Activated B cell treated with CpG ODN at 0.5 μM for 24 hours (primary cell): ENCODE measurements around the gene GLUD1. TPM values are rescaled to one million over a fixed set of nuclear protein-coding genes. Genes with fewer than 3 reads are reported as not detected.
A peak's percentile ranks its signal among the peaks of the same experiment; 100 is the strongest.

Experiments
- ATAC-seq: fragments of 200-7000 bp; cut with Tn5 transposase; one replicate; pipeline ENCODE4 v1.10.0; 2021; ENCODE audit warnings: low read depth, mild to moderate bottlenecking, moderate library complexity
- CTCF ChIA-PET: fragments of 350-600 bp; sonication (Branson Sonifier 250); formaldehyde crosslinking; loops from one replicate; lab custom pipeline; 2021; ENCODE audit warnings: antibody characterized with exemption; lab: Charles Lee
- POLR2A ChIA-PET: fragments of 350-600 bp; sonication (Branson Sonifier 250); formaldehyde crosslinking; loops from one replicate; lab custom pipeline; 2021; ENCODE audit warnings: antibody characterized with exemption; lab: Charles Lee
- DNase-seq: peaks from one replicate; pipeline ENCODE4 v3.0.0; 2022
- H3K27ac Mint-ChIP-seq: one replicate; pipeline ENCODE4 v1.8.0; 2020; ENCODE audit warnings: mixed read lengths
- H3K27me3 Mint-ChIP-seq: one replicate; pipeline ENCODE4 v1.8.0; 2021; ENCODE audit warnings: mixed read lengths
- H3K36me3 Mint-ChIP-seq: one replicate; pipeline ENCODE4 v1.8.0; 2021; ENCODE audit warnings: low read depth, mixed read lengths
- H3K4me1 Mint-ChIP-seq: one replicate; pipeline ENCODE4 v1.8.0; 2021; ENCODE audit warnings: mixed read lengths
- H3K4me3 Mint-ChIP-seq: one replicate; pipeline ENCODE4 v1.8.0; 2020; ENCODE audit warnings: mild to moderate bottlenecking, mixed read lengths
- H3K9me3 Mint-ChIP-seq: one replicate; pipeline ENCODE4 v1.8.0; 2020; ENCODE audit warnings: mixed read lengths
- intact Hi-C: fragments of 100-400 bp; cut with micrococcal nuclease; formaldehyde crosslinking; loops from one replicate; pipeline ENCODE4 v1.15.1; 2024
- total RNA-seq: library from RNA; stranded (reverse); gene quantifications from 2 replicates; pipeline ENCODE4 v1.2.3, GENCODE V29; 2022
- TF ChIP-seq, protein P1 (sequence below): fragments of 200-600 bp; IDR thresholded peaks from one replicate; pipeline ENCODE4 v1.8.0; 2022; ENCODE audit warnings: antibody characterized with exemption, mild to moderate bottlenecking

GLUD1 gene
- total RNA-seq, 1 donor from 2014 or later = 98.4 TPM

DNA sequence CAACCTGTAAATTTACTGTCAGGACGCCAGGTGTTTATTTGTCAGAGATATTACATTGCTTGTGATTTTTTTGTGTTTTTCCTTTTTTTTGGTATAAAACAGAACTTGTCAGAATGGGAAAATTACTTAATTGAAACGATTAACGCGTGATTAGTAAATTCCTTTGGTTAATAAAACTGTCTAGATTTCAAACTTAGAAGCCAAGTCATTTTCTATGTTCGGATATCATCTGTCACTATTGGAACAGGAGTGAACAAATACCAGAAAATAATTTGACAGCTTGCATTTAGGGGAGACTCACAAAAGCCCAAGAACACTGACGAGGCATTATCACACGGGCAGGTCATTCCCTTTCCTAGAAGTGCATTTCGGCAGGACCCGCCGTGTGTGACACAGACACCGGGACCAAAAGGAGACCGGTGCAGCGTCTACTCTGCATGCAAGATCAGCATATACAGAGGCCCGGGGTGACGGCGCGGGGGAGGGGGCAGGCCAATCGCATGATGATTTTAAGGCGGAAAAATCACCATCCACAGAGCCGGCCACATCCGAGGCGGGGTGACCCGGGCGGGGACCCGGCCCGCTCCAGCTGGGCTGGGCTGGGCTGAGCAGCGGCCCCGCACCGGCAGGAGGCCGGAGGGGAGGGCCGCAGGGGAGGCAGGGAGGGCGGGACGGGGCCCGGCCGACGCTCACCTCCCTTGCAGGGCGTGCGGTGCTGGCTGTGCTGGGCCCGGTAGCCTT lies 841 bp downstream of the GLUD1 start:
- Mint-ChIP-seq H3K27me3 (no peaks in the 10 kb centered on the region), H3K4me1 (peaks cover 48% of the 10 kb centered on the region), H3K4me3 (peak overlapping the region; percentile 92), H3K9me3 (no peaks in the 10 kb centered on the region), H3K27ac (peak overlapping the region; percentile 91), H3K36me3 (peaks cover 21% of the 10 kb centered on the region)
- TF ChIP-seq, protein P1, sequence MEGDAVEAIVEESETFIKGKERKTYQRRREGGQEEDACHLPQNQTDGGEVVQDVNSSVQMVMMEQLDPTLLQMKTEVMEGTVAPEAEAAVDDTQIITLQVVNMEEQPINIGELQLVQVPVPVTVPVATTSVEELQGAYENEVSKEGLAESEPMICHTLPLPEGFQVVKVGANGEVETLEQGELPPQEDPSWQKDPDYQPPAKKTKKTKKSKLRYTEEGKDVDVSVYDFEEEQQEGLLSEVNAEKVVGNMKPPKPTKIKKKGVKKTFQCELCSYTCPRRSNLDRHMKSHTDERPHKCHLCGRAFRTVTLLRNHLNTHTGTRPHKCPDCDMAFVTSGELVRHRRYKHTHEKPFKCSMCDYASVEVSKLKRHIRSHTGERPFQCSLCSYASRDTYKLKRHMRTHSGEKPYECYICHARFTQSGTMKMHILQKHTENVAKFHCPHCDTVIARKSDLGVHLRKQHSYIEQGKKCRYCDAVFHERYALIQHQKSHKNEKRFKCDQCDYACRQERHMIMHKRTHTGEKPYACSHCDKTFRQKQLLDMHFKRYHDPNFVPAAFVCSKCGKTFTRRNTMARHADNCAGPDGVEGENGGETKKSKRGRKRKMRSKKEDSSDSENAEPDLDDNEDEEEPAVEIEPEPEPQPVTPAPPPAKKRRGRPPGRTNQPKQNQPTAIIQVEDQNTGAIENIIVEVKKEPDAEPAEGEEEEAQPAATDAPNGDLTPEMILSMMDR = no peak
- DNase-seq (peak; percentile 57), ATAC-seq (peak; percentile 11)
- POLR2A ChIA-PET = interaction anchor here (1.2 to 3.2 kb wide), 4 partner anchors 123 to 382 kb away, joined by 3 to 23 read pairs (median 6); no protein-coding TSS in a partner anchor
- CTCF ChIA-PET = no interaction called here
- intact Hi-C loops = loop anchor here (1.0 to 10.0 kb wide), 4 partner anchors 10 to 681 kb away; partner anchors contain the start of gene WAPL

- Mint-ChIP-seq H3K4me1 (peaks cover 52% of the 10 kb centered on the region), H3K27me3 (no peaks in the 10 kb centered on the region), H3K27ac (peak overlapping the region; percentile 82), H3K4me3 (peak overlapping the region; percentile 92), H3K9me3 (no peaks in the 10 kb centered on the region), H3K36me3 (peaks cover 24% of the 10 kb centered on the region)
- intact Hi-C loops = loop anchor here (10.0 kb wide), 2 partner anchors 92 to 568 kb away; partner anchors contain the start of gene WAPL
- ATAC-seq = no peak
- ChIA-PET CTCF (no interaction called here), POLR2A (interaction anchor here (0.6 to 3.2 kb wide), 3 partner anchors 55 to 128 kb away, joined by 3 to 23 read pairs (median 5); no protein-coding TSS in a partner anchor)
- TF ChIP-seq, protein P1 = no peak
- no peak for DNase-seq
These were observed 1.6 kb downstream of the GLUD1 start for GRCh38 chr10:87092861-87093631.

GRCh38 chr10:87092376-87092860 lies 2.2 kb downstream of the GLUD1 start:
- peak overlapping the region; percentile 92 for H3K4me3 Mint-ChIP-seq
- ATAC-seq = no peak
- peak overlapping the region; percentile 55 for H3K27ac Mint-ChIP-seq
- POLR2A ChIA-PET = no interaction called here
- TF ChIP-seq, protein P1 = no peak
- peaks cover 26% of the 10 kb centered on the region for H3K36me3 Mint-ChIP-seq
- DNase-seq = no peak
- CTCF ChIA-PET = no interaction called here
- peaks cover 56% of the 10 kb centered on the region for H3K4me1 Mint-ChIP-seq
- H3K27me3 Mint-ChIP-seq = no peaks in the 10 kb centered on the region
- no peaks in the 10 kb centered on the region for H3K9me3 Mint-ChIP-seq
- intact Hi-C loops = loop anchor here (10.0 kb wide), 2 partner anchors 92 to 568 kb away; partner anchors contain the start of gene WAPL

GRCh38 chr10:87090779-87091178 lies 3.9 kb downstream of the GLUD1 start:
- POLR2A ChIA-PET = no interaction called here
- no peak for ATAC-seq
- H3K27ac Mint-ChIP-seq = no peak overlapping the region

More at GRCh38 chr10:87090779-87091178, 3.9 kb downstream of the GLUD1 start:
- Mint-ChIP-seq H3K4me1 (peaks cover 65% of the 10 kb centered on the region), H3K4me3 (no peak overlapping the region), H3K9me3 (no peaks in the 10 kb centered on the region), H3K36me3 (peaks cover 36% of the 10 kb centered on the region), H3K27me3 (no peaks in the 10 kb centered on the region)
- TF ChIP-seq, protein P1 = no peak
- DNase-seq = no peak
- intact Hi-C loops = loop anchor here (10.0 kb wide), 2 partner anchors 94 to 566 kb away; partner anchors contain the start of gene WAPL
- CTCF ChIA-PET = no interaction called here
